NCI-H2107 (cell line): Measurements from ENCODE around the gene SPP2.

Experiments
- DNase-seq: peaks from one replicate; lab custom pipeline; 2025; lab: John Stamatoyannopoulos, UW

The SPP2 gene, protein sequence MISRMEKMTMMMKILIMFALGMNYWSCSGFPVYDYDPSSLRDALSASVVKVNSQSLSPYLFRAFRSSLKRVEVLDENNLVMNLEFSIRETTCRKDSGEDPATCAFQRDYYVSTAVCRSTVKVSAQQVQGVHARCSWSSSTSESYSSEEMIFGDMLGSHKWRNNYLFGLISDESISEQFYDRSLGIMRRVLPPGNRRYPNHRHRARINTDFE

DNA sequence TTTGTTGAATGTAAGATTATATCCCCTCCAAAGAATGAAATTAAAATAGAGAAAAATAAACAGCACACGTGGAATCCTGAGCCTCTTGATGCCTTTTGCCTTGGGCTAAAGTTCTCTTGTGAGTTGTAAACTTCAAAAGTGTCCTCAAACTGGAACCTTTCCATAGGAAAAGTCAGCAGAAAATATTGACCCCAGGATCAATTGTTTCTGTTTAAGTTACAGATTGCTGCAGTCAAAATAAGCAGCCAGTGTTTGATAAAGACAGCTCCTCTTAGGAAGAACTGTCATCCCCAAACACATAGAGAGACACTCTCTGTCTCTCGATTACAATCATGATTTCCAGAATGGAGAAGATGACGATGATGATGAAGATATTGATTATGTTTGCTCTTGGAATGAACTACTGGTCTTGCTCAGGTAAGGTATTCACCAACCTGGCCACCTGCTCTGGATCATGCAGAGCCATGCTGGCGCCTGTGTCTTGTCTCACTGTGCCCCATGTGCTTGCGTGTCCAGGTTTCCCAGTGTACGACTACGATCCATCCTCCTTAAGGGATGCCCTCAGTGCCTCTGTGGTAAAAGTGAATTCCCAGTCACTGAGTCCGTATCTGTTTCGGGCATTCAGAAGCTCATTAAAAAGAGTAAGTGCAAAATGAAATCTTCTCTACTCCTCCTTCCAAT, at the start of gene SPP2:
TSS of gene SPP2 (plus strand) at position 248 of the 681 bp plus-strand sequence. CDS start at position 333, 85 bp downstream.
- DNase-seq: no peak

DNA sequence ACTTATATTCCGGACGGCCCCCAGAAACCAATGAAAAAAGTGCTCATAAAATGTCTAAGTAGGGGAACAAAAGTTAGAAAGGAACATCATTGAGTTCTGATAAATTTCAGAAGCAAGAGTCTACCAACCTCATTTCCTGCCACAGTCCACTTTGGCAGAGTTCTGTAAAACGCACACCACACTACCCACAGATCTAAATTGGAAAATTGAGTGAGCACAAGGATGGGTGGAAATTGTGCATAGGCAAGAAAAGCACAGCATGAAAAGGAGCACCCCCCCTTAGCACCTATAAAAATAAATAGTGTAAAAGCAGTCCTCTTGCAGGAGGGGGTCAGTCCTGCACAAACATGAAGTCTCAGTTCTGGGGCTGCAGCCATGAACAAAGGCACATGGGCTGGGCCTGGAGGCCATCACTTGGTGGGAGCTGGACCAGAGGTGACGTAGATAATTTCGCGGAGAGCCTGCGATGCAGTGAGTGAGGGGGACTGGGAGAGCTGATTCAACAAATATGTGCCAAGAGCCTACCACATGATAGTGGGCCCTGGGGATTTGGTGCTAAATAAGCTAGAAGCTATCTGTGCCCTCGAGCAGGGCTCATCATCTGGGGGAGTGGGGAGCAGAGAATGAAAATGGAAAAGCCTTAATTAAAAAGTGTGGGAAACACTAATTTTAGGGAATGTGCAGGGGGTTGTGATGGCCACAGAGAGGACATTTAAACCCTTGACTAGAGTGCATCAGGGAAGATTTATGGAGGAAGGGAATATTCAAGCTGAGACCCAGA, 48.9 kb upstream of the SPP2 start:
- no peak for DNase-seq

DNA sequence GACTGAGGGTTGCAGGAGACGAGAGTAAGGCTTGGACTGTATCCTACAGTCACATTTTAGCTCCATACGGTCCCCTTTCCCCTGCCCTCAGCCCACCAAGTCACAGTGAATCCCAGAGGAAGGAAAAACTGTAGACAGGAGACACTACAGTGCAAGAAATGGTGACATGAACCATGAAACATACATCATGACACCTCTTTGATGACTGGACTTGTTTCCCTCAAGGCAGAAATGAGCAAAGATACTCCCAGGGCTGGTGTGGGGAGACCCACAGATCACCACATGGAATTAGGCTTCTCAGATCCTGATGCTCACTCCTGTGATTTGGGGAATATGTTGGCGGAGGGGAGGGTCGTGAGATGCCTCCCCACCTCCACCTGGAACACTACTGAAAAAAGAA, 48.2 kb upstream of the SPP2 start:
- DNase-seq: no peak

DNA sequence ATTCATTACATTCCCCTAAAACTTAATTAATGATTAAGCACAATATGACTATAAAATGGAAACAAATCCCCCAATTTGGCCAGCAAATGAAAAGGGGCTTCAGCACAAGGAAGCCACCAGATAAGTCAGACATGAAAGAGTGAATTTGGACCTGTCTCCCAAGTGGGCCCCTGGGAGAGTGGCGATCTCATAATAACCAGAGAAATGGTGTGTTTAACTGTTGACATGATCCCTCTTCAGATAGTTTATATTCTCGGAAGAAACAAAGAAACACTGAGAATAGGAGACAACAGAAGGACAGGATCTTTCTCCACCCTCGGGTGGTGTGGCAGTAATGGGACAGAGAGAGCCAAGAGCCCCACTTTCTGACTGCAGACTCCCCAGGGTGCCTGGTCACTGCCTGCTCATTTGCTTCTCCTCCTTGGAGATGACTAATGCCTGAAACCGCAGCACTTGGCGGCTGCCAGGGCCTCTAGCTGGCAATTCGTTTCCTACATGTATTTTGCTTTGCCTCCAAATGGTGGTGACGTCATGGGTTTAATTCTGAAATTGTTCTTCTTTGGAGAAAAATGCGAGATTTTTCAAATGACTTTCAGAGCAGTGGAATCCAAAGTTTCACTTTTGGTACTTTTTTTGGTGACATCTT, 46.4 kb upstream of the SPP2 start:
- peak; percentile 62 for DNase-seq

DNA sequence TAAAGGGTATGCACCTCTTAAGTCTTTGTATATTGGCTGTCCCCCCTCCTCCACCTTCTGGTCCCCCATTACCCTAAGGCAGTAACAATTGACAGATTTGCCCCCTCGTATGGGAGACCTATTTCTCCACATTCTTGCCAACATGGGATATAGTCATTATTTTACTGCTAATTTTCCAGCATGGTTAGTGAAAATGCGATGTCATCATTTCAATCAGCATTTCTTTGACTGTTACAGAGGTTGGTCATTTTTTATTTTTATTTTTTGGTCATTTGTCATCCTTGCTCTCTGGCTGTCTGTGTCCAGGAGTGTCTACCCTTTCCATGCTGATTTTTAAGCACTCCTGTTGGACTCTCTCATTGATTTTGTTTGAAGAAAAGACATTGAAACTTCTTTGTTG, 45.4 kb upstream of the SPP2 start:
- no peak for DNase-seq

DNA sequence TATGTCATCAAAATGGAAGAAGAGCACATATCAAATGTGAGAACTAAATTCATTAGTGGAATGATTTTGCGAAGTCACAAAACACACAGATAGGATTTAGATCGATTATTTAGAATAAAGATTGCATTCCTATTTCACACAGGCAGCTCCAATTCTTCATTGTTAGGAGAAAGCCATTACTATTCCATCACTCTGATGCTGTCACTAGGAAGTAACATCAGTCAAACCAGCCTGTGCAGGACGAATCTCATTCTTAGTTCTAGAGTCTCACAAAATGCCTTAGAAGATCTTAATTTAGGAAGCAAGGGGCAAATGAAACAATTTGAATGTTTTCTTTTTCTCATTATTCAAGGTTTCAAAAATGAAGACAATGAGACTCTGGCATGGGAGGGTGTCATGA, 44.0 kb upstream of the SPP2 start:
- no peak for DNase-seq

DNA sequence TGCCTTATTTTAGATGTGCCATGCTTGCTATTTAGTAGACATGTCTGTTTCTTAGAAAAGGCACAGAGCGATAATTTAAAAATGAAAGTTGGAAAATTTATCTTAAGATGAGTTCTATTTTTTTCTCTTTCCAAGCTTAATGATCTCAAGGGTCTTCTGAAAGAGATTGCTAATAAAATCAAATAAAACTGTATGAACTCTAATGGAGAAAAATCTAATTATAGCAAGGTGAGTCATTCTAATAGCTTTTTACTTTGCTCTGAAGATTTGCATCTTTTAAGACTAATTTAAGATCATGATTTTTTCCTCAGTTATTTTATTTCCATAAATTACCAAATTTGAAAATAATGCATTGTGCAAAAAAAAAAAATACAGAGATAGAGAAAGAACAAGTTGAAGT, 36.1 kb upstream of the SPP2 start:
- DNase-seq: no peak

DNA sequence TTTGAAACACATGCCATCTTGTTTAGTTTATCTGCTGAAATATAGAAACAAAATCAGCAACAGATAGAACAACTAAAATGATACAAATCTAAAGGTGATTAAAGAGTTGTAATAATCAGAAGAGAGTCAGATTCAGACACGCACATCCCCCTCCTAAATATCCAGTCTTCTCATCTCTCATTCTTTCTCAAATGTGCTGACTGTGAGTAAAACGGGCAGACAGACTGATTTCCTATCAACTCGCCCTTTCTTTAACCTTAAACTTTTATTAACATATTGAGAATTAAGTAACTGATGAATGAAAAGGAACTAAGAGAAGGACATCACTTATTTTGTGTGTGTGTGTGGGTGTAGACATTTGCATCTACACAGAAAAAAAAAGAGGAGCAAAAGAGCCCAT, 34.6 kb upstream of the SPP2 start:
- DNase-seq: no peak

DNA sequence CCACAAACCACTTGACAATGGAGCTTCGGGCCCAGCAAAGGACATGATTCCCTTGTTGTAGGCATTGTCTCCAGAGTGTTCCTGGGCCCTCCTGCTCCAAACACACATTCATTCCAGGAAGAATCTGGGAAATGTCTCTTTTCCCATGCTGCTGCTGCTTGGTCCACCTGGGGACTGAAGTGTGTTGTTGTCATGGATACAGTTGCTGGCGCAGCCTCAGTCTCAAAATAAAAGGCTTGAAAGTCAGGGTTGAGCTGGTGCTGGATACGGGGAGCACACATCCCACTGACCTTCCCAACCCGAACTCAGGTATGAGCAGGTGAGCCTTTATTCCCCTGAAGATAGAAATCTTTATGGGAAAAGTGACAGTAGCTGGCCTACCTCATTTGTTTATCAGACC, 30.6 kb upstream of the SPP2 start:
- DNase-seq: no peak

DNA sequence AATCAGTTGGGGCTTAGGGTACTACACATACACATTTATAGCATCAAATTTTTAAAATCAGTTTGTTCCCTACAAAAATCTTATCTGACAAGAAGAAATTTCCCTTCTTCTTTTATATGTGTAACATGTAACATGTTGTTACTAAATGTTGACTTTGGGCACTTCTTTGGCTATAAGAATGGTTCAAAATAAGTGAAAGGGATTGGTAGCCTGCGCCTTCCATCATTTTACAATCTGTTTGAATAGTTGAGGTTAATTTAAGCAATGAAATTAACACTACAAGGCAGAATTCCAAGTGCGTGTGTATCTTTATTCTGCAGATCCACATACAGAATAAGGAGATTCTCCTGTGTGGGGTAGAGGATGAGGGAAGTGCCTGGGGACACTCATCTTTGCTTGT, 30.2 kb upstream of the SPP2 start:
- DNase-seq: no peak

DNA sequence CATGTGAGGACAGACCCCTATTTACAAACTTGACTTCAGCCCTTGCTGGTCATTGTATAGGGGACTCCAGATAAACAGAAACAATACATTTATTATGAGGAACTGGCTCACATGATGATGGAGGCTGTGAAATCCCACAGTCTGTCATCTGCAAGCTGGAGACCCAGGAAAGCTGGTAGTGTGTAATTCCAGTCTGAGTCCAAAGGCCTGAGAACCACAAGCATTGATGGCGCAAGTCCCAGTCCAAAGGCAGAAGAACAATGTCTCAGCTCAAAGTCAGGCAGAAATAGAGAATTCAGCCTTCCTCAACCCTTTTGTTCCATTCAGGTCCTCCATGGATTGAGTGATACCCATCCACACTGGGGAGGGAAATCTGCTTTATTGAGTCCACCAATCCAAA, 28.1 kb upstream of the SPP2 start:
- DNase-seq: no peak

DNA sequence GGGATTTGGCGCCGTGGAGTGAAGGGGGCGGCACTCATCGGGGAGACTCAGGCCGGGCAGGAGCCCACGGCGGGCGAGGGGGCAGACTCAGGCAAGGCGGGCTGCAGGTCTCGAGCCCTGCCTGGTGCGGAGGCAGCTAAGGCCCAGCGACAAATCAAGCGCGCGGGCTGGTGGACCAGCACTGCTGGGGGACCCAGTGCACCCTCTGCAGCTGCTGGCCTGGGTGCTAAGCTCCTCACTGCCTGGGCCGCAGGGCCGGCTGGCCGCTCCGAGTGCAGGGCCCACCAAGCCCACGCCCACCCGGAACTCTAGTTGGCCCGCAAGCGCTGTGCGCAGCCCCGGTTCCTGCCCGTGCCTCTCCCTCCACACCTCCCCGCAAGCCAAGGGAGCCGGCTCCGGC, 26.2 kb upstream of the SPP2 start:
- no peak for DNase-seq

DNA sequence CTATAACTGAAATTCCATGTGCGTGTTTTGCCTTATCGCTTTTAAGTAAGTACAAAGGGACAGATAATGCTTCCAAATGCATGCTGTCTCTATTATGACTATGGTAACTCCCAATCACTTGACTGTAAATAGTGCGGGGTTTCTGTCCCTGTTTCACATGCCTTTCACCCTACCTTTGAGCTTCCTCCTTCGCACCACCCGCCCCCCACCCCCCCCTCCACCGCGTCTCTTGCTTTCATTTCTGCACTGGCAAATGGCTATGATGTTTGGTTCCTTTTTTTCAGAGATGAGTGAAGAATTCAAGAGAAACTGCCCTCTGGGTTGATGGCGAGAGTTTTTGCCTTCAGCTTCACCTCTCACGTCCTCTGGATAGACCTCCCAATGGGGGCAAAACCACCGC, 25.0 kb upstream of the SPP2 start:
- DNase-seq: no peak

DNA sequence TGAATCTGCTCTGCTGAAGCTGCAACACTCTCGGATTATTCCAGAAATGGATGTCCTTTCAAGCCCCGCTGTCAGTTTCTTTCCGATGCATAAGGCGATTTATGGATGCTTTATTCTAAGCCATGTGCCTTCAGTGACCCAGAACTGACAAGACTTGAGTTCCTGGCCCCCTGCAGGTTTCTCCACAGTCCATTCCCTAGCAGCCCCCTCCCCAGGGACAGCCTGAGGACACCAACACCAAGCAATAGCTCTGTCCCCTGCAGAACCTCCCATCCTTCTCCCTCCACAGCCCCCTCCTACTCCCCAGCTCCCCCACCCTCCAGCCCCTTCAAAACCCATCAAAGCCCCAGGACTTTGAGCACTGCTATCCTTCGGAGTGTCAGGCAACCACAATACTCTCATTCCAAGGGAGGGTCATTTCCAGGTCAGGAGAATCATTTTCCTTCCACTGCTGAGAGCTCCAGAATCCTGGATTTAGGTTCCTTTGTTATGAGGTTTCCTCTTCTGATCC, 24.6 kb upstream of the SPP2 start:
- no peak for DNase-seq

DNA sequence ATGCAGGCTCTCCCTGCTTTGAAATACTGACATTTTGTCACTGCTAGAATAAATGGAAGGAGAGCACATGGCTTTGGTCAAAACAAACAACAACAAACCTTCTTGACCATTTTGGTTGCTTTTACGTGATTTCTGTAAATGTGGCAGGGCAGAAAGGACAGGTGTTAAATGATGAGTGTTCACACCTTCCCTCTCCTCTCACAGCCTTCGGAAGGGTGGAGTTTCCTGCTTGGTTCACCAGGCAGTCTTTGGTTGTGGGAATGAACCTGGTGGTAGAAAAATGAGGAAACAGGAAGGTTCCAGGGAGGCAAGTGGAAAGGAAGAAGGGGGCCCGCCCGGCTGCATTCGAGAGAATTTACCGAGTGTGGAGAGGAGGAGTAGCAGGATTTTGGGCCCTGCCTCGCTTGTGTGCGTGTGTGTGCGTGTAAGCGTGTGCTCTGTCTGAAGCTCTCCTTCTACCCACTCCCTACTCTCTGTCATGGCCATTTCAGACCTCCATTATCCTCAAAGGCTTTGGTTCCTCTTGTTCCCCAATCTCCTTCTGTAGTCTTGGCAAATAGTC, 23.7 kb upstream of the SPP2 start:
- no peak for DNase-seq

DNA sequence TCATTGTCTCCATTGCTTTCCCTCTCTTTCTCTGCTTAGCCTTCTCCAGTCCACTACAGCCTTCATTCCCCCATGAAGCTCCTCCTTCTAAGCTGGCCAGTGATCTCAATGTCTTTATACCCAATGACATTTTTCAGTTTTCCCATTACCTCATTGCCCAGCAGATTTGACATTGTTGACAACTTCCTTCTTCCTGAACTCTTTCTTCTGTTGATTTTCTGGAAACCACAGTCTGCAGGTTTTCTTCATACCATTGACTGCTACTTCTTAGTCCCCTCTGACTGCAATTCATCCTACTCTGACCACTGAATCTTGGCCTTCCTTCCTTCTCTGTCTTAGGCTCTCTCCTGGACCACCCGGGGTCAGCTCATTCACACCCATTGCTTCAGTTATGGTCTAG, 22.9 kb upstream of the SPP2 start:
- no peak for DNase-seq

DNA sequence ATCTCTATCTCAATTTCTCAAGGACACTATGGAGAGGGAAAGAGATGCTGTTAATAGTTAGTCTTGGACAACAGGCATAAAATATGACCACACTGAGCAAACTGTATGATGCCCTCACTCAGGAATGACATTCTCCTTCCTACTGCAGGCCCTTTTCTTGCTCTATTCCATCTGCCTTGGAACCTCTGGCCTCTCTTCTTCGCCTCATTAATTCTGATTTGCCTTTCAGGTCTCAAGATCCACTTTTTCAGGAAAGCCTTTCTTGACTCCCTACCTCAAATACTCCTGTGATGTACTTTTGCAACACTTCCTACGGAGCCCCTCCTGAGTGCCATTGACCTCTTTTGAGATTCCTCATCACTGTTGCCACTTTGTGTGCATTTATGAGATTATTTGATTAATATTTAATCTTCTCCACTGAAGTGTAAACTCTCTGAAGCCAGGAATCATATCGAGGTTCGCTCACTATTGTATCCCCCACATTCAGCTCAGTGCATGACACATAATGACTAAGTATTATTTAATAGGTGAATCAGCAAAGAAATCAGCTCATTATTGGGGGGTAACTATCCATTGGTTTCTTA, 21.3 kb upstream of the SPP2 start:
- no peak for DNase-seq

DNA sequence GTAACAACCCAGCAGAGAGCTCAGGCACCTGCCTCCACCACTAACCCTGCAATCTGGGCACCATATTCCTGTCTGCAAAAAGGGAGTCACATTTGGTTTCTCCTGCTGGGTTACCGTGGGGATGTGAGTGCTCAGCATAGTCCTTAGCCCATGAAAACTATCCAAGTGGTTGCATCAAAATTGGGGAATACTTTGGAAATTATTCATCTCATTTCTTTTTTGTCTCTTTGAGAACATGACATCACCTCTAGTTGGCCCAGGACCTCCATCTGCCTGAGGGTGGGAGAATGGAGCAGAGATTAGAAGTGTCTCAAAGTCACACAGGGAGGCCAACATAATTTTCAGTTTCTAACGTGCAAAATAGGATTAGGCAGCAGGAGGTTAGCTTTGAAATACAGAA, 19.3 kb upstream of the SPP2 start:
- no peak for DNase-seq

DNA sequence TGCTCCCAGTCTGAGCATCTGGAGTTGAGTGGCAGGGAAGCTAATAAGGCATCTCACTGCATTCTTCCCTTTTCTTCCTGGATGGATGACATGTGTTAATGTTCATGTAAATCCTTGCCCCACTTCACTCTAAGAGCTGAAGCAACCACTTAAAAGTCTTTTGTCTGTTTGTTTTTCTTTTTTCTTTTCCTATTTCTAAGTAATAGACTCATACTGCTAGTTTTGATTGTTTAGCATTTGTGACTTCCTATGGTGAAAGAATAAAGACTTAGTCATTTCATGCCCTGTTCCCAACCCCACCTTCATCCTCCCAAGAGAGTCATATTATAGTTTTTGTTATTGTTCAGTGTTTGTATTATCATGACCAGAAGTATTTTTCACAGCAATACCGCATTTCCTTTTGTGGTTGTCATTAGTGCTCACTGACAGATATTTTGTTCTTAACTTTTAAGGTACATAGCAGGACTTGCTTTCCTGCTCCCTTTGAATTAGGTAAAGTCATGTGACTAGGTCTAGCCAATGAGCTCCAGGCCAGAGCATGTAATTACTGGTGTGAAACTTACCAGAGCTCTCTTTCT, 18.1 kb upstream of the SPP2 start:
- no peak for DNase-seq

DNA sequence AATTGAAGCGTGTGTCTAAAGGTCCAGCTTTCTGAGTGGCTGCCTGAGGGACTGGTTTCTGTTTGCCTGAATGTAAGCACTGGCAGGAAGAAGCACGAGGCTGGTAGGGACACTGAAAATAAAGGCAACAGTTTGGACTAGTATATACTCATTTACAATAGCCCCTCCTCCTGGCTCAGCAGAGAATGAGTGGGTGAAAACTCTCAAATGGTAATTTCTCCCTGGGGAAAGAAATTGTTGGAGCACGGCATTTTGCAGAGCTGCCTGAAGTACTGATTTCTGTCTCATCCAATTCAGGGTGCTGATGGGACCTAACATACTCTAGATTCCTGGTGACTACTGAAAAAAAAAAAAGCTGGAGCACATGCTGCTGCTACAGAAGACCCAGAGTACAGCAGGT, 17.3 kb upstream of the SPP2 start:
- no peak for DNase-seq

DNA sequence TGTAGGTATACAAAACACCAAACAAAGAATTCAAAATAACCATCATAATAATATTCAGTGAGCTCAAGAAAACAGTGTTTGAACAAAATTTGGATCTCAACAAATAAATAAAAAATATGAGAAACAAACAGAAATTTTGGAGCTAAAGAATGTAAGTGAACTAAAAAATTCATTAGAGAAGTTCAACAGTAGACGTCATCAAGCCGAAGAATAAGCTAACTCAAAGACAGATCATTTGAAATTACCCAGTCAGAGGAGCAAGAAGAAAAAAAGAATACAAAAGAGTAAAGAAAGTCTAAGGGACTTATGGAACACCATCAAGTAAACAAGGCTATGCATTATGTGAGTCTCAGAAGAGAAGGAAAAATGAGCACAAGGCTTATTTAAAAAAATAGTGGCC, 16.6 kb upstream of the SPP2 start:
- DNase-seq: no peak
